K562 (cell line): ENCODE data around the gene KCNN3. TPM values are rescaled to one million over a fixed set of nuclear protein-coding genes. Genes with fewer than 3 reads are reported as not detected.

Experiments used
- CTBP1 ChIP-seq: fragments of 450-650 bp; IDR thresholded peaks from 2 replicates; pipeline ENCODE4 v1.6.1; 2016; ENCODE audit warnings: borderline replicate concordance
- ETV5 ChIP-seq: sonication (generic); formaldehyde crosslinking; IDR thresholded peaks from 2 replicates; pipeline ENCODE4 v1.4.0; 2020; ENCODE audit warnings: low read depth, mild to moderate bottlenecking, missing genetic modification reagents
- HDAC1 ChIP-seq, 2 experiments: fragments of 450-650 bp; IDR thresholded peaks; 2 replicates each; pipeline ENCODE4 v1.6.1; 2016 to 2017; ENCODE audit warnings: inconsistent platforms in 1 of 2, mild to moderate bottlenecking in 1 of 2, moderate library complexity in 1 of 2
- JUND ChIP-seq, 2 experiments: IDR thresholded peaks; 2 replicates in 1 of 2; 3 replicates in 1 of 2; pipeline ENCODE4 v1.6.1; 2011; ENCODE audit warnings: borderline replicate concordance in 2 of 2, low read depth in 2 of 2, low read length in 2 of 2, improper control_type of control experiment in 1 of 2, missing biosample characterization in 1 of 2, missing genetic modification characterization in 1 of 2, missing genetic modification reagents in 1 of 2
- KDM1A ChIP-seq, 2 experiments: fragments of 450-650 bp; IDR thresholded peaks; 2 replicates each; pipeline ENCODE4 v1.6.1; 2016; ENCODE audit warnings: mild to moderate bottlenecking in 2 of 2
- MTA1 ChIP-seq: fragments of 450-650 bp; IDR thresholded peaks from 2 replicates; pipeline ENCODE4 v1.6.1; 2017; ENCODE audit warnings: borderline replicate concordance
- TFAP4 ChIP-seq: sonication (generic); formaldehyde crosslinking; IDR thresholded peaks from 2 replicates; pipeline ENCODE4 v1.8.0; 2022; ENCODE audit warnings: missing genetic modification reagents, mild to moderate bottlenecking, moderate library complexity, borderline replicate concordance
- ZBTB1 ChIP-seq: sonication (generic); formaldehyde crosslinking; IDR thresholded peaks from 2 replicates; pipeline ENCODE4 v1.8.1; 2023; ENCODE audit warnings: missing genetic modification reagents, low read depth, mild to moderate bottlenecking, borderline replicate concordance
- ZNF280B ChIP-seq: fragments of 250-450 bp; sonication (Bioruptor Pico); IDR thresholded peaks from 2 replicates; pipeline ENCODE4 v1.5.1; 2021; ENCODE audit warnings: mild to moderate bottlenecking
- ZSCAN32 ChIP-seq: fragments of 450-650 bp; formaldehyde crosslinking; IDR thresholded peaks from 2 replicates; pipeline ENCODE4 v1.4.0; 2020; ENCODE audit warnings: mild to moderate bottlenecking, moderate library complexity
- polyA plus RNA-seq, 8 experiments: library from polyadenylated mRNA; depleted of rRNA in 4 of 8; stranded (reverse) in 5 of 8; unstranded in 3 of 8; fragments of >200 nt; fragmentation: Nextera tagmentation in 2 of 8; fragmentation: Illumina TruSeq in 1 of 8; extraction: Ambion mirVana in 2 of 8; extraction: Trizol in 1 of 8; gene quantifications; 2 replicates each; pipeline versions ENCODE4 v1.2.1 to v1.2.3, GENCODE V29; 2011 to 2014; ENCODE audit warnings: inconsistent platforms in 1 of 8, missing spikeins in 1 of 8
- total RNA-seq, 7 experiments: library from RNA; depleted of rRNA in 6 of 7; stranded (reverse); fragments of >200 nt in 6 of 7; fragmentation: Illumina TruSeq in 2 of 7; extraction: Trizol in 2 of 7; gene quantifications; 2 replicates each; pipeline versions ENCODE4 v1.2.1 to v1.2.3, GENCODE V29; 2011 to 2021; ENCODE audit warnings: low replicate concordance in 1 of 7

The KCNN3 gene
- total and polyA plus RNA-seq, 9 of the 15 experiments (the other 6 are each of a cell fraction or from before 2014, with no cell fraction given): 0.02 to 0.03 TPM; not detected in 7

GRCh38 chr1:154863315-154864174 is 6.5 kb downstream of the KCNN3 start (continued):
- TF ChIP-seq JUND (IDR thresholded peaks at IDR 0.05; ENCODE audit: borderline replicate concordance, low read depth, low read length) (peak; percentile 27; the same call in 1 of the 2 replicates), JUND (tag; IDR thresholded peaks at IDR 0.05; ENCODE audit: borderline replicate concordance, low read depth, low read length) (no peak), ZBTB1 (CRISPR knock-in tag) (no peak), ZNF280B (CRISPR knock-in tag) (no peak), CTBP1 (0 out of 2 replicates have a peak, but pooled peaks have one; percentile 36), TFAP4 (peak; percentile 30; the same call in 1 of the 2 replicates), ZSCAN32 (CRISPR knock-in tag) (no peak), ETV5 (CRISPR knock-in tag) (peak; percentile 73), MTA1 (no peak), HDAC1 (IDR thresholded peaks at IDR 0.05) (no peak), KDM1A (IDR thresholded peaks at IDR 0.05) (no peak)
